Stimulated activated CD4-positive, alpha-beta T cell treated with anti-CD3 and anti-CD28 coated beads, Interleukin-15, amount 100 ng/mL, for 24 hours (primary cell): ENCODE results near the gene RIC3.

Experiments
- DNase-seq: peaks from one replicate; pipeline ENCODE4 v3.0.0-alpha.2; 2020

Gene RIC3

GRCh38 chr11:8066036-8066910 is 102.6 kb downstream of the RIC3 start:
- no peak for DNase-seq

GRCh38 chr11:8065031-8065430 is 103.8 kb downstream of the RIC3 start:
- no peak for DNase-seq

- no peak for DNase-seq
Measured at GRCh38 chr11:8063324-8063723, 105.5 kb downstream of the RIC3 start.

GRCh38 chr11:8062781-8063257 is 106.0 kb downstream of the RIC3 start:
- no peak for DNase-seq

GRCh38 chr11:8061555-8062428 is 107.0 kb downstream of the RIC3 start:
- DNase-seq = no peak

GRCh38 chr11:8060801-8061554 is 107.8 kb downstream of the RIC3 start:
- DNase-seq = no peak

GRCh38 chr11:8060146-8060719 is 108.6 kb downstream of the RIC3 start:
- no peak for DNase-seq

- no peak for DNase-seq
Measured at GRCh38 chr11:8059571-8060011, 109.2 kb downstream of the RIC3 start.

GRCh38 chr11:8059030-8059429 is 109.8 kb downstream of the RIC3 start:
- DNase-seq = no peak

GRCh38 chr11:8058216-8058615 is 110.6 kb downstream of the RIC3 start:
- DNase-seq = no peak

- no peak for DNase-seq
Measured at GRCh38 chr11:8056810-8057463, 111.9 kb downstream of the RIC3 start.
